ENCODE measurements around the gene ZNF407. TPM values are rescaled to one million over a fixed set of nuclear protein-coding genes. Genes with fewer than 3 reads are reported as not detected.
"Not testable (repeated sequence)": the region's sequence is repeated elsewhere in the genome, so short reads cannot be mapped to it uniquely, and the experiment has no call there.

Gene ZNF407
- total and polyA plus RNA-seq, 11 donors = 3.8 to 14.7 (median 11.5) TPM

- DNase-seq (no peak), ATAC-seq (no peak)
- TF ChIP-seq CTCF (IDR thresholded peaks at IDR 0.05) (no peak), POLR2A (IDR thresholded peaks at IDR 0.05) (no peak)
- no peaks in the 10 kb centered on the region for H3K27me3 ChIP-seq
- H3K9me3 ChIP-seq = peaks cover 0 to 8% (median 0%) of the 10 kb centered on the region in 12 donors
- no peaks in the 10 kb centered on the region for H3K36me3 ChIP-seq
- intact Hi-C loops (cut with DNase I) = no loop called here
- no peaks in the 10 kb centered on the region for H3K4me1 ChIP-seq
- no peak overlapping the region for H3K27ac ChIP-seq
- no peak overlapping the region for H3K4me3 ChIP-seq
- 80 to 89% (median 86%) methylated on average over 22 of the region's 22 CpGs for WGBS, 4 donors
Observed at GRCh38 chr18:75090336-75090735, 492.7 kb downstream of the ZNF407 start.

- no peak for ATAC-seq
- DNase-seq = no peak
- 88 to 99% (median 94%) methylated on average over 6 of the region's 6 CpGs for WGBS, 4 donors
Observed at GRCh38 chr18:75097491-75098225, 500.0 kb downstream of the ZNF407 start.

GRCh38 chr18:75100832-75101630 is 503.4 kb downstream of the ZNF407 start:
- intact Hi-C loops (cut with DNase I) = no loop called here
- Histone ChIP-seq H3K4me1 (no peaks in the 10 kb centered on the region), H3K27me3 (peaks cover 0 to 4% (median 0%) of the 10 kb centered on the region in 9 donors), H3K9me3 (peaks cover 0 to 12% (median 0%) of the 10 kb centered on the region in 12 donors), H3K4me3 (no peak overlapping the region), H3K27ac (no peak overlapping the region), H3K36me3 (no peaks in the 10 kb centered on the region)
- 88 to 93% (median 92%) methylated on average over 2 to 3 of the region's 3 CpGs for WGBS, 4 donors
- no peak for ATAC-seq
- DNase-seq = no peak
- TF ChIP-seq POLR2A (IDR thresholded peaks at IDR 0.05) (no peak), CTCF (IDR thresholded peaks at IDR 0.05) (no peak)

More at GRCh38 chr18:75097491-75098225, 500.0 kb downstream of the ZNF407 start:
- peaks cover 0 to 22% (median 0%) of the 10 kb centered on the region in 12 donors for H3K9me3 ChIP-seq
- no peak for TF ChIP-seq POLR2A (IDR thresholded peaks at IDR 0.05)
- intact Hi-C loops (cut with DNase I) = no loop called here
- H3K27me3 ChIP-seq = no peaks in the 10 kb centered on the region
- no peak overlapping the region for H3K4me3 ChIP-seq
- H3K36me3 ChIP-seq = no peaks in the 10 kb centered on the region
- H3K4me1 ChIP-seq = no peaks in the 10 kb centered on the region
- no peak overlapping the region for H3K27ac ChIP-seq

- ATAC-seq (no peak), DNase-seq (no peak)
- Histone ChIP-seq H3K4me3 (no peak overlapping the region), H3K4me1 (no peaks in the 10 kb centered on the region), H3K27me3 (peaks cover 0 to 4% (median 0%) of the 10 kb centered on the region in 9 donors), H3K9me3 (peaks cover 0 to 5% (median 0%) of the 10 kb centered on the region in 12 donors), H3K36me3 (no peaks in the 10 kb centered on the region), H3K27ac (no peak overlapping the region)
- WGBS, 4 donors = 89 to 92% (median 90%) methylated on average over 3 of the region's 3 CpGs
- intact Hi-C loops (cut with DNase I) = no loop called here
- TF ChIP-seq CTCF (IDR thresholded peaks at IDR 0.05) = no peak
- TF ChIP-seq POLR2A (IDR thresholded peaks at IDR 0.05) = no peak
Observed at GRCh38 chr18:75101916-75102315, 504.2 kb downstream of the ZNF407 start.

GRCh38 chr18:75104029-75104428 is 506.4 kb downstream of the ZNF407 start:
- DNase-seq; H3K36me3 ChIP-seq; intact Hi-C loops (cut with DNase I); H3K4me1 ChIP-seq; H3K4me3 ChIP-seq; H3K27me3 ChIP-seq; ATAC-seq; H3K9me3 ChIP-seq; H3K27ac ChIP-seq: not testable (repeated sequence)
- WGBS, 4 donors = 72 to 86% (median 78%) methylated on average over 6 of the region's 6 CpGs

Measured in heart left ventricle (tissue), 16 donors.